Upper lobe of right lung (tissue), 1 donor: Measurements from ENCODE around the gene BRD7. TPM values are rescaled to one million over a fixed set of nuclear protein-coding genes. Genes with fewer than 3 reads are reported as not detected.
A peak's percentile ranks its signal among the peaks of the same experiment; 100 is the strongest.

Experiments used
- ATAC-seq: fragments of 200-7000 bp; cut with Tn5 transposase; one replicate; pipeline ENCODE4 v1.9.1; 2020; ENCODE audit warnings: mild to moderate bottlenecking, moderate library complexity
- DNase-seq: peaks from one replicate; pipeline ENCODE4 v3.0.0-alpha.2; 2020
- H3K27ac ChIP-seq: fragments of 200-600 bp; one replicate; pipeline ENCODE4 v1.8.0; 2022
- H3K27me3 ChIP-seq: fragments of 200-600 bp; one replicate; pipeline ENCODE4 v1.8.0; 2022; ENCODE audit warnings: mild to moderate bottlenecking
- H3K36me3 ChIP-seq: fragments of 200-600 bp; one replicate; pipeline ENCODE4 v1.8.0; 2022
- H3K4me1 ChIP-seq: fragments of 200-600 bp; one replicate; pipeline ENCODE4 v1.8.0; 2022
- H3K4me3 ChIP-seq: fragments of 200-600 bp; one replicate; pipeline ENCODE4 v1.8.0; 2022; ENCODE audit warnings: mild to moderate bottlenecking
- H3K9me3 ChIP-seq: fragments of 200-600 bp; one replicate; pipeline ENCODE4 v1.8.0; 2022
- intact Hi-C: fragments of 100-400 bp; cut with DNase I; formaldehyde crosslinking; loops from one replicate; pipeline ENCODE4 v1.11.0; 2022
- total RNA-seq: library from RNA; stranded (reverse); fragmentation: NEBNext Ultra II Directional; extraction: Animal tissue kit (Norgen Biotek cat#: 25700); gene quantifications from one replicate; pipeline ENCODE4 v1.2.1, GENCODE V29; 2021
- TF ChIP-seq, protein P1 (sequence below): fragments of 200-600 bp; IDR thresholded peaks from one replicate; pipeline ENCODE4 v1.8.0; 2022; ENCODE audit warnings: antibody characterized with exemption
- donor health status: DM: no; HTN: yes; CAD: no; lungs with severe emphysema.

Gene BRD7
- total RNA-seq, 1 donor from 2014 or later = 62.9 TPM

DNA sequence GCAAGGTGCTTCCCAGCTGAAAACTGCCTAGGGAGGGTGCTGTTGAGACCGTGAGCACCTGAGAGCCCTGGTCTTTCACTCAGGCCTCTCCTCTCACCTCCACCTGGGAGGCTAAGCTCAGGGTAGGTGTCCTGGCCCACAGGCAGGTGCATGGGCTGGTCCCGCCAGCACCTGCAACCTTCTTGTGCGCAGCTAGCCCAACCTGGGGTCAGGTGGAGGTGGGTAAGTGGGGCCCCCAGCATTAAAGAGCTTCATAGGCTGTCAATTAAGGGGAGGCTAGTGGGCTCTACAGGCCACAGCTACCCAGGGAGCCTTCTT lies 93.7 kb downstream of the BRD7 start:
- DNase-seq (peak; percentile 41), ATAC-seq (no peak)
- Histone ChIP-seq H3K4me1 (peaks cover 8% of the 10 kb centered on the region), H3K4me3 (peak overlapping the region; percentile 48), H3K27ac (peak overlapping the region; percentile 82), H3K27me3 (no peaks in the 10 kb centered on the region), H3K9me3 (no peaks in the 10 kb centered on the region), H3K36me3 (no peaks in the 10 kb centered on the region)
- TF ChIP-seq, protein P1, sequence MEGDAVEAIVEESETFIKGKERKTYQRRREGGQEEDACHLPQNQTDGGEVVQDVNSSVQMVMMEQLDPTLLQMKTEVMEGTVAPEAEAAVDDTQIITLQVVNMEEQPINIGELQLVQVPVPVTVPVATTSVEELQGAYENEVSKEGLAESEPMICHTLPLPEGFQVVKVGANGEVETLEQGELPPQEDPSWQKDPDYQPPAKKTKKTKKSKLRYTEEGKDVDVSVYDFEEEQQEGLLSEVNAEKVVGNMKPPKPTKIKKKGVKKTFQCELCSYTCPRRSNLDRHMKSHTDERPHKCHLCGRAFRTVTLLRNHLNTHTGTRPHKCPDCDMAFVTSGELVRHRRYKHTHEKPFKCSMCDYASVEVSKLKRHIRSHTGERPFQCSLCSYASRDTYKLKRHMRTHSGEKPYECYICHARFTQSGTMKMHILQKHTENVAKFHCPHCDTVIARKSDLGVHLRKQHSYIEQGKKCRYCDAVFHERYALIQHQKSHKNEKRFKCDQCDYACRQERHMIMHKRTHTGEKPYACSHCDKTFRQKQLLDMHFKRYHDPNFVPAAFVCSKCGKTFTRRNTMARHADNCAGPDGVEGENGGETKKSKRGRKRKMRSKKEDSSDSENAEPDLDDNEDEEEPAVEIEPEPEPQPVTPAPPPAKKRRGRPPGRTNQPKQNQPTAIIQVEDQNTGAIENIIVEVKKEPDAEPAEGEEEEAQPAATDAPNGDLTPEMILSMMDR = no peak
- intact Hi-C loops = no loop called here

DNA sequence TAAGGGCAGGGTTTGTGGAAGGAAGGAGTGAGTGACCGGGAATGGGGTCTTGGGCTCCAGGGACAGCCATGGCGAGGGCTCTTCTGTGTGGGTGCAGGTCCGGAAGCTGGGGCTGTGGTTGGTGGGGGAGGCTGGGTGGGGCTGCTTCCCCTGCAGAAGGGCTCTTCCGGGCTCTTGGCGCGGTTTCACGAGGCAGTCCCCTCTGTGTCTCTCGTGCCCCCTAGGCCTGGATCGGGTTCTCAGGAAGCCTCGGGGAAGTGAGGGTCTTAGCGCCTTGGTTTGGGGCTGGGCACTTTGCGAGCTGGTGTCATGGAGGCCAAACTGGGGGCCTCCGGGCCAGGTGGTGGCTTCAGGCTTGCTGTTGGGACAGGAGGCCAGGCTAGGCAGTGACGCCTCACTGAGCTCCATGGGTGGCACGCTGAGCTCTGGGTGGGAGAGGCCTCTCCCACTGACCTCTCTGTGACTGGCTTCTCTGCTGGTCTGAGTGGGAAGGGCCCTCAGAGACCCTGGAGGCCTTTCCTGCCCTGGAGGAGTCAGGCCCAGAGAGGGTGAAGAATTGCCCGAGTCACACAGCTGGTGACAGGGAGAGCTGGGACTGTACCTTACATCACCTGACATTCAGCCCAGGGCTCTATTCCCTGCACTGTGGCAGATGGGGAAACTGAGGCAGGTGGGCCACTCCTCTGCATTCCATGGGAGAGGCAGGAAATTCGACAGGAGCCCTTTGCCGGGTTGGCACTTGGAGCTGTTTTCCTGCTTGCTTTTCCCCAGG lies 94.3 kb downstream of the BRD7 start:
- H3K4me1 ChIP-seq = peaks cover 4% of the 10 kb centered on the region

DNA sequence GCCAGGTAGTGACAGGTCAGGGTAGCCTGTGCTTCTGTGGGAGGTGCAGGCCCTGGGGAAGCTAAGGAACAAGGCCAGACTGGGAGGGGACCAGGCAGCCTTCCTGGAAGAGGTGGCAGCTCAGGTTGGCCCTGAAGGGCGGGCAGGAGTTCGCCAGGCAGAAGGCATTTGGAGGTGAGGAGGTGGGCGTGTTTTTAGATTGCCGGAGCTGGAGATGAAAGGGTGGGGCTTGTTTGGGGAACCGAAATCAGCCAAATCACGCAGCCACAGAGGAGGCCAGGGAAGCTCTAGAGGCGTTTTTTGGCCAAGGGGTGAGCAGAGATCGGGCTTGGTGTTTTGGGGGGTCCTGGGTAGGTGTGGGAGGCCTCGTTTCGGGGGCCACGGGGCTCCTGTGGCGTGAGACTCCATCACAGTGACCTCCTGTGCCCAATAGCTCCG lies 94.9 kb downstream of the BRD7 start:
- Histone ChIP-seq H3K9me3 (no peaks in the 10 kb centered on the region), H3K36me3 (no peaks in the 10 kb centered on the region), H3K27me3 (no peaks in the 10 kb centered on the region), H3K4me3 (peak overlapping the region; percentile 48), H3K4me1 (peaks cover 4% of the 10 kb centered on the region), H3K27ac (peak overlapping the region; percentile 82)
- peak; percentile 61 for ATAC-seq
- intact Hi-C loops = no loop called here
- peak; percentile 67 for DNase-seq
- TF ChIP-seq, protein P1 = no peak

More for the DNA sequence above, 94.3 kb downstream of the BRD7 start:
- no peaks in the 10 kb centered on the region for H3K9me3 ChIP-seq
- peak overlapping the region; percentile 82 for H3K27ac ChIP-seq
- no peaks in the 10 kb centered on the region for H3K27me3 ChIP-seq
- peak overlapping the region; percentile 48 for H3K4me3 ChIP-seq
- ATAC-seq (peak; percentile 47), DNase-seq (peak; percentile 76)
- intact Hi-C loops = no loop called here
- TF ChIP-seq, protein P1 = no peak
- no peaks in the 10 kb centered on the region for H3K36me3 ChIP-seq

DNA sequence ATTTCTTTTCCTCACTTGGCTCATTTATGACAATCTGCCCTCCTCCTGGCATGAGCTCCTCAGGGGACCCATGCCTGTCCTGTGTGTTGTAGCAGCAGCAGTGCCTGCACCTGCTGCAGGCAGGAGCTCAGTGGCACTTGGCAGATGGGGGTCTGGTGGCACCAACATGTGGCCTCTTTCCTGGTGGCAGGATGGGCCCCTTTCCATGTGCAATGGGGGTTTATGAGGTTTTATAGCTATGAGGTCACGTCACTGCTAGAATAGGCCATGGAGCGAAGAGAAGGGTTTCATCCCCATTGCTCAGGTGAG lies 95.5 kb downstream of the BRD7 start:
- Histone ChIP-seq H3K27ac (no peak overlapping the region), H3K27me3 (no peaks in the 10 kb centered on the region), H3K4me3 (no peak overlapping the region), H3K9me3 (no peaks in the 10 kb centered on the region), H3K36me3 (no peaks in the 10 kb centered on the region), H3K4me1 (peaks cover 4% of the 10 kb centered on the region)
- no peak for ATAC-seq
- no peak for DNase-seq
- intact Hi-C loops = no loop called here
- TF ChIP-seq, protein P1 = no peak

DNA sequence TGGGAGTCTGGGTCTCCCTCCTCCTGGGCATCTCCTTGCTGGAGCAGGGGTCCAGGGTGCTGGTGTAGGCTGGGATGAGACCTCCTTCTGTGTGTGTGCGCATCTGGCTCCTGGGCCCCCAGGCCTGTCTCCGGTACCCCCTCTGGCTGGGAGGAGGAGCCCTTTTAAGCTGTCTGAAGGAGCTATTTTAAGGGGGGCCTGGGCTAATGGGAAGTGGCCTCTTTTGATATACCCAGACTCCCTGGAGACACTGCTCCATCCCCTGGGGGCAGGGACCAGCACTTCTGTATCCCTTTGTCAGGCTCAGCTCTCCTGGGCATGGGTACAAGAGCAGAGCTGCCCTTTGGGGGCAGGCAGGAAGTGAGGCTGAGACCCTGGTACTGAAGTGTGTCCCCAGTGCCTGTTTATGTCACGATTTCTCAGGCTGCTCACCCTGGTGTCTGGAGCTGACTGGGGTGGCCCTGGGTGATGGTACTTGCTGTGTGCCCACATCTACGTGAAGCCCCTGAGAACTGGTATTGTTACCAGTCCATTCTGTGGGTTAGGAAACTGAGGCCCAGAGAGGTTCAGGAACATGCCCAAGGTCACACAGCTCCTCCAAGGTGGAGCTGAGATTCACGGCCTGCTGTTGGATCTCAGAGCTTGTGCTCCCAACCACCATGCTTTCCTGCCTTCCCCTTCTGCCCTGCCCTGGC lies 96.0 kb downstream of the BRD7 start:
- ATAC-seq = no peak
- Histone ChIP-seq H3K4me1 (peaks cover 8% of the 10 kb centered on the region), H3K36me3 (no peaks in the 10 kb centered on the region), H3K27me3 (no peaks in the 10 kb centered on the region), H3K4me3 (no peak overlapping the region), H3K9me3 (no peaks in the 10 kb centered on the region), H3K27ac (no peak overlapping the region)
- intact Hi-C loops = no loop called here
- no peak for DNase-seq
- TF ChIP-seq, protein P1 = no peak
